Fibroblast of pulmonary artery (primary cell): ENCODE measurements around the gene DENND1B.

Experiments
- DNase-seq: peaks from one replicate; pipeline ENCODE4 v3.0.0-alpha.2; 2010; ENCODE audit warnings: low read depth
- H3K4me3 ChIP-seq: replicated peaks from 2 replicates; pipeline ENCODE4 v1.5.1; 2011; ENCODE audit warnings: low read depth, mild to moderate bottlenecking, control low read depth, low read length, moderate library complexity
- CTCF ChIP-seq: IDR thresholded peaks from 2 replicates; pipeline ENCODE4 v1.5.1; 2011; ENCODE audit warnings: mild to moderate bottlenecking, control low read depth, low read length, inconsistent platforms; ENCODE audit errors: missing control alignments

The DENND1B gene

GRCh38 chr1:197799271-197799670 is 24.0 kb upstream of the DENND1B start:
- no peak overlapping the region for H3K4me3 ChIP-seq
- peak; percentile 82 for DNase-seq
- no peak for TF ChIP-seq CTCF

- no peak overlapping the region for H3K4me3 ChIP-seq
- TF ChIP-seq CTCF = no peak
- DNase-seq = no peak
These were observed 23.2 kb upstream of the DENND1B start for GRCh38 chr1:197798492-197798891.

- no peak for TF ChIP-seq CTCF
- DNase-seq = no peak
- H3K4me3 ChIP-seq = no peak overlapping the region
These were observed 21.7 kb upstream of the DENND1B start for GRCh38 chr1:197797010-197797409.

GRCh38 chr1:197788741-197789739 is 13.8 kb upstream of the DENND1B start:
- no peak for DNase-seq
- no peak overlapping the region for H3K4me3 ChIP-seq
- no peak for TF ChIP-seq CTCF

- TF ChIP-seq CTCF = no peak
- no peak for DNase-seq
- H3K4me3 ChIP-seq = no peak overlapping the region
These were observed 12.6 kb upstream of the DENND1B start for GRCh38 chr1:197787623-197788536.

- H3K4me3 ChIP-seq = no peak overlapping the region
- no peak for DNase-seq
- no peak for TF ChIP-seq CTCF
These were observed 11.8 kb upstream of the DENND1B start for GRCh38 chr1:197787056-197787455.
